Activated gamma-delta T cell treated with anti-CD3 and anti-CD28 coated beads, Interleukin-2, amount 50 U/mL, for 16 hours (primary cell): Measurements from ENCODE around the gene PARVG.

Experiments
- DNase-seq: peaks from one replicate; pipeline ENCODE4 v3.0.0-alpha.2; 2020; ENCODE audit warnings: low read depth

The PARVG gene

GRCh38 chr22:44154436-44154942, 26.2 kb upstream of the PARVG start:
- DNase-seq: no peak

DNA sequence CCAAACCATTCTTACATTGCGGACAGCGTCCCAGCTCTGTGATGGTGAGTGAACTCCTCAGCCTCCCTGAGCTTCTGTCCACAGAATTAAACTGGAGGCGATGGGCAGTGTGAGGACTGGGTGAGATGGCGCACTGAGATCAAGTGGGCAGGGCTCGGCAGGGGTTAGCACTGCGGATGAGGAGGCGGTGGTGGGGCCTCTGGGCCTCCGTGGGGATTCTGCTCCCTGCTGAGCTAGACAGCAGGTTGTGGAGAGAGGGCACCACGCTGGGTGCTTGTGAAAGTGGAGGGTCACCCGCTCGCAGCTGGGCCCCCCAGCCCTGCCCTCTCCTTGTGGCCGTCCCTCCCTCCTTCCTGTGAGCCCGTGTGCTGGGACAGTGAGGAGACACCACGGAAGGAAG, 25.6 kb upstream of the PARVG start:
- no peak for DNase-seq

GRCh38 chr22:44157916-44158618, 22.7 kb upstream of the PARVG start:
- no peak for DNase-seq

GRCh38 chr22:44158816-44159215, 21.9 kb upstream of the PARVG start:
- DNase-seq: no peak

- no peak for DNase-seq
Observed at GRCh38 chr22:44159221-44159620, 21.5 kb upstream of the PARVG start.

- no peak for DNase-seq
Observed at GRCh38 chr22:44159811-44160210, 20.9 kb upstream of the PARVG start.

DNA sequence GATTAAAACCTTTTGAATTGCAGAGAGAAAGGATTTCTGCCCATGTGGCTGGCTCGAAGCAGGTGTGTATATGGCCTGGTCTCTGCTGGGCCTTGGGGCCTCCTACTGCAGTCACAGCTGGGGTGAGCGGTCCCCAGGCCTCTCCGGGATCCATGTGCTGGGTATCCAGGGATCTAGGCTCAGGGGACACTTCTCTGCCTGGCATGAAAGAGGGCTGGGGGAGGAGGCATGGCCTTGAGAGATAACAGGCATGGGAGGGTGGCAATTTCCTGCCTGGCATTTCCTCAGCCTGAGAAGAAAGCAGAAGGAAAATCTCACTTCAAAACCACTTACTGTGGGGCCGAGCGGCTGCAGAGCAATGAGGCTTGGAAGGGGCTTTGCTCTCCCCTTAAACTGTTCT, 20.3 kb upstream of the PARVG start:
- no peak for DNase-seq

- DNase-seq: no peak
Observed at GRCh38 chr22:44161673-44162072, 19.1 kb upstream of the PARVG start.

GRCh38 chr22:44162960-44163359, 17.8 kb upstream of the PARVG start:
- no peak for DNase-seq

DNA sequence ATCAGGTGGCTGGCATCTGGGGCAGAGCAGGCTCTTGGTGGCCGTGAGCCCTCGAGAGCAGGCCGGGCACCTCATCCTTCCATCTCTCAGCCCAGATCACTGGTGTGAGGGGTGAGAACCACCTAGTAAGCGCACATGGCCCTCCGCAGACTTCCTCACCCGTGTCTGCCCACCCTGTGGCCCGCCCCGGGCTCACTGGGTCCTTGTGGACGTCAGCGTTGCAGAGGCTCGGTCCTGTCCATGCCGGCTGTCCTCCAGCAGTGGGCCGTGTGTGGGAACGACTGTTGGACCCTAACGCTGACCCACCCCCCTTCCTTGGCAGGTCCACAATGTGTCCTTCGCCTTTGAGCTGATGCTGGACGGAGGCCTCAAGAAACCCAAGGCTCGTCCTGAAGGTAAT, 17.2 kb upstream of the PARVG start:
- DNase-seq: no peak

DNA sequence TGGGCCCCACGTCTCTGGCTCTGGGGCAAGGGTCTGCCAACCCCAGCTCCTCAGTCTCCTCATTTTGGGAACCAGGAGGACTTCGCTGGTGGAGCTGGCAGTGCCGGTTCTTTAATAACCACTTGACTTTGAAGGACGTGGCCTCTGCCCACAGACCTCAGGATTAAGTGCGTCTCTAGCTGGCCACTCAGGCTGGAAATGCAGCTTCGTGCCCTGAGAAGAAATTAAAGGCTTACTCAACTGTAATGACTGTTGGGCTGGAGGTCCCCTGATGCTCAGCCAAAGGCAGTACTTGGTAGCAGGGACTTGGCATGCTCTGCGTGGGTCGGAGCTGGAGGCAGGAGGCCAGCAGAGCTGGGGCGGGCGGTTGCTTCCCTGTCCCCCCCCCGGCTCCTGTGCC, 16.7 kb upstream of the PARVG start:
- DNase-seq: no peak

DNA sequence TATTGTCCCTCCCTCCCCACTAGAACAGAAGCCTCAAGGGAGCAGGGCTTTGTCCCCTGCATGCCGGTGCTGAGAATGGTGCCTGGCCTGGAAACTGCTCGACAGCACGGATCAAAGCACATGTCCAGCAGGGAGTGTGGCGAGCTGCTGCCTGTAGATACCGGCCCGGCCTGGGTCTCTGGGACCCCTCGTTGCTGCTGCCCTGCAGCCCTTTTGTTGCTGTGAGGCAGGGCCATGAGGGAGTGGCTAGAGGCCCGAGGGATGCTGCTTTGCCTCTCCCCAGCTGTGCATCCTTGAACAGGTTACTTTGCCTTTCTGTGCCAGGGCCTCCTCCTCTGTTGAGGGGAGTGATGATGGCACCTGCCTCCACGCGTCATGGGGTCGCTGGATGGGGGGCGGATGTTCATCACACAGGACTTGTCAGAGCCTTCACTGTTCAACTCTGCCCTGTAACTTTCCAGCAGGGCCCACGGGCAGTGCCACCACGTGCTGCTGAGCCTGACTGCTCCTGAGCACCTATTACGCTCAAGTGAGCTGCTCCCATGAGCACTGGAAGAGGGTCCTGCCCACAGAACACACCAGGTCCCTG, 15.3 kb upstream of the PARVG start:
- DNase-seq: no peak

DNA sequence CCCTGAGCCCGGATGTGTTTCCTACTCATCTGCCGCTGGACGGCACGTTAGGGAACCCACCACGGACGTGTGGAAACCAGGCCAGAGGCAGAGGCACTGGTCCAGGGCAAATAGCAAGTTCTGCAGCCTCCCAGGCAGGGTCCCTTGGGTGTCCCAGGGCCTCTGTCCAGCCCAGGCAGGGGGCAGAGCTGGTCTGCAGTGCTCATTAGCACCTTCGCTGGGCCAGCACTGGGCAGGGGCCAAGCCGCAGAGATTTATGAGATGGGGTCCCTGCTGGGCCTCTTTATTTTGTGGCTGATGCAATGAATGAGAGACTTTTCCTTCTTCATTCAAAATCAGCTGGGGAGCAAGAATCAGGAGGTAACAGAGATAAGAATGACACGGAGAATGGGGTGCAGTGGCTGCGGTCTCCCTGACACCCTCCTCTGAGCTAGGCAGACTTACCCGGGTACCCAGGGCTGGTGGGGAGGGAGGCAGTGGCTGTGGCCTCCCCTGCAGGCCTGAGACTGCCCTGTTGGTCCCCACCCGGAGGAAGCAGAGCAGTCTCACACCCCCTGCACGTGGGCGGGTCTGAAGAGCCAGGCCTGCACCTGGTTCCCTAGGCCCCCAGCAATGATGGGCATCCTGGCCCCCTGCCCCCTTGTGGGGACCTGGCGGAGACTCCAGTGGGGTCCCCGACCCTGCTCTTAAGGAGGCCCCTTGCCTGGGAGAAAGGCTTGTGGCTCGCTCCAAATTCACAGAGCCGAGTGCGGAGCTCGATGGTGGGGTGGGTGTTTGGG, 14.0 kb upstream of the PARVG start:
- no peak for DNase-seq

GRCh38 chr22:44167501-44167900, 13.2 kb upstream of the PARVG start:
- no peak for DNase-seq

GRCh38 chr22:44168206-44168605, 12.5 kb upstream of the PARVG start:
- DNase-seq: no peak

- no peak for DNase-seq
Observed at GRCh38 chr22:44170470-44170869, 10.3 kb upstream of the PARVG start.

DNA sequence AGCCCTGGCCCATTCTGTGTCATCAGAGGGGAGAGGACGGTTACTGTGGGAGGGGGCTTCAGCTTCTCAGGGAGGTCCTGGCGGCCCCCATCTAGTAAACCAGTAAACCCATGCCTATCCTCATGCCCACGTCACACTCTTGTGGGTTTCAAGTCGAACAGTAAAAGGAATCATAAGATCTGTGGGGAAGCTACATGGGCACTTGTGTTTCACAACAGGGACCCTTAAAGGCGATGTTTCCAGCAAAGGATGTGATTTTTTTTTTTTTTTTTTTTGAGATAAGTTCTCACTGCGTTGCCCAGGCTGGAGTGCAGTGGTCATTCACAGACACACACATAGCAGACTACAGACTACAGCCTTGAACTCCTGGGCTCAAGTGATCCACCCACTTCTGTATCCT, 9.2 kb upstream of the PARVG start:
- DNase-seq: no peak

GRCh38 chr22:44172370-44173108, 8.2 kb upstream of the PARVG start:
- no peak for DNase-seq

- DNase-seq: no peak
Observed at GRCh38 chr22:44173154-44173553, 7.6 kb upstream of the PARVG start.

- no peak for DNase-seq
Observed at GRCh38 chr22:44175676-44176075, 5.0 kb upstream of the PARVG start.

GRCh38 chr22:44179196-44179988, 1.3 kb upstream of the PARVG start:
- DNase-seq: no peak
